H7 (cell line): Measurements from ENCODE around the gene TXLNG. TPM values are rescaled to one million over a fixed set of nuclear protein-coding genes. Genes with fewer than 3 reads are reported as not detected.

ENCODE experiments used
- DNase-seq: peaks from one replicate; pipeline ENCODE4 v3.0.0; 2012
- H3K27me3 ChIP-seq: 2 replicates; pipeline ENCODE4 v1.6.0; 2011; ENCODE audit warnings: mild to moderate bottlenecking, low read length; ENCODE audit not compliant: control insufficient read depth, insufficient read depth
- H3K36me3 ChIP-seq: replicated peaks from 2 replicates; pipeline ENCODE4 v1.5.1; 2011; ENCODE audit warnings: low read length; ENCODE audit not compliant: control insufficient read depth, insufficient read depth
- H3K4me3 ChIP-seq: 2 replicates; pipeline ENCODE4 v1.5.1; 2011; ENCODE audit warnings: low read depth, mild to moderate bottlenecking, control low read depth, low read length, moderate library complexity; ENCODE audit not compliant: insufficient read depth
- total RNA-seq: library from RNA; depleted of rRNA; stranded (reverse); fragments of >200 nt; shearing (Covaris generic); gene quantifications from 2 replicates; pipeline ENCODE4 v1.2.3, GENCODE V29; 2014

Gene TXLNG
- total RNA-seq, 1 experiment from 2014 or later = 35.6 TPM

- peaks cover 3% of the 10 kb centered on the region; the same call in 1 of the 2 replicates for H3K36me3 ChIP-seq
- H3K27me3 ChIP-seq = no peaks in the 10 kb centered on the region
- H3K4me3 ChIP-seq = no peak overlapping the region
- DNase-seq = no peak
Measured at GRCh38 chrX:16804923-16805464, 18.7 kb downstream of the TXLNG start.

- Histone ChIP-seq H3K27me3 (no peaks in the 10 kb centered on the region), H3K36me3 (peaks cover 3% of the 10 kb centered on the region; the same call in 1 of the 2 replicates), H3K4me3 (no peak overlapping the region)
- peak; percentile 50 for DNase-seq
Measured at GRCh38 chrX:16807548-16807947, 21.3 kb downstream of the TXLNG start.

- Histone ChIP-seq H3K4me3 (no peak overlapping the region), H3K36me3 (peaks cover 2% of the 10 kb centered on the region; the same call in 1 of the 2 replicates), H3K27me3 (no peaks in the 10 kb centered on the region)
- DNase-seq = peak; percentile 56
Measured at GRCh38 chrX:16807976-16808542, 21.8 kb downstream of the TXLNG start.

- H3K27me3 ChIP-seq = no peaks in the 10 kb centered on the region
- peaks cover 4% of the 10 kb centered on the region; the same call in 1 of the 2 replicates for H3K36me3 ChIP-seq
- no peak overlapping the region for H3K4me3 ChIP-seq
- no peak for DNase-seq
Measured at GRCh38 chrX:16814597-16814996, 28.3 kb downstream of the TXLNG start.

- no peak for DNase-seq
- Histone ChIP-seq H3K27me3 (no peaks in the 10 kb centered on the region), H3K36me3 (peaks cover 17% of the 10 kb centered on the region), H3K4me3 (no peak overlapping the region)
Measured at GRCh38 chrX:16819634-16820033, 33.4 kb downstream of the TXLNG start.

GRCh38 chrX:16822723-16823122, 36.5 kb downstream of the TXLNG start:
- no peak for DNase-seq
- peaks cover 18% of the 10 kb centered on the region for H3K36me3 ChIP-seq
- H3K27me3 ChIP-seq = no peaks in the 10 kb centered on the region
- H3K4me3 ChIP-seq = no peak overlapping the region

- H3K36me3 ChIP-seq = peaks cover 29% of the 10 kb centered on the region
- H3K4me3 ChIP-seq = no peak overlapping the region
- no peak for DNase-seq
Measured at GRCh38 chrX:16825264-16826035, 39.2 kb downstream of the TXLNG start.

GRCh38 chrX:16826207-16826606, 39.9 kb downstream of the TXLNG start:
- H3K4me3 ChIP-seq = no peak overlapping the region
- DNase-seq = peak; percentile 33

More at GRCh38 chrX:16825264-16826035, 39.2 kb downstream of the TXLNG start:
- no peaks in the 10 kb centered on the region for H3K27me3 ChIP-seq

GRCh38 chrX:16827225-16827624, 41.0 kb downstream of the TXLNG start:
- no peak for DNase-seq
- no peaks in the 10 kb centered on the region for H3K27me3 ChIP-seq

More at GRCh38 chrX:16826207-16826606, 39.9 kb downstream of the TXLNG start:
- H3K36me3 ChIP-seq = peaks cover 29% of the 10 kb centered on the region
- H3K27me3 ChIP-seq = no peaks in the 10 kb centered on the region

GRCh38 chrX:16828124-16828908, 42.0 kb downstream of the TXLNG start:
- no peak overlapping the region for H3K4me3 ChIP-seq
- H3K27me3 ChIP-seq = no peaks in the 10 kb centered on the region
- DNase-seq = no peak
- peaks cover 33% of the 10 kb centered on the region for H3K36me3 ChIP-seq

More at GRCh38 chrX:16827225-16827624, 41.0 kb downstream of the TXLNG start:
- peaks cover 31% of the 10 kb centered on the region for H3K36me3 ChIP-seq
- no peak overlapping the region for H3K4me3 ChIP-seq

GRCh38 chrX:16832301-16832700, 46.0 kb downstream of the TXLNG start:
- no peak for DNase-seq
- Histone ChIP-seq H3K36me3 (peaks cover 48% of the 10 kb centered on the region), H3K4me3 (no peak overlapping the region), H3K27me3 (no peaks in the 10 kb centered on the region)

- H3K27me3 ChIP-seq = no peaks in the 10 kb centered on the region
- no peak for DNase-seq
- no peak overlapping the region for H3K4me3 ChIP-seq
- H3K36me3 ChIP-seq = peaks cover 44% of the 10 kb centered on the region
Measured at GRCh38 chrX:16834806-16835205, 48.5 kb downstream of the TXLNG start.

GRCh38 chrX:16836371-16836770, 50.1 kb downstream of the TXLNG start:
- no peaks in the 10 kb centered on the region for H3K27me3 ChIP-seq
- H3K4me3 ChIP-seq = no peak overlapping the region
- H3K36me3 ChIP-seq = peaks cover 45% of the 10 kb centered on the region
- DNase-seq = peak; percentile 65
